Measurements from ENCODE around the gene UFC1. TPM values are rescaled to one million over a fixed set of nuclear protein-coding genes. Genes with fewer than 3 reads are reported as not detected.

Gene UFC1
- total RNA-seq, 4 donors from 2014 or later = 44.2 to 98.8 (median 80.2) TPM

DNA sequence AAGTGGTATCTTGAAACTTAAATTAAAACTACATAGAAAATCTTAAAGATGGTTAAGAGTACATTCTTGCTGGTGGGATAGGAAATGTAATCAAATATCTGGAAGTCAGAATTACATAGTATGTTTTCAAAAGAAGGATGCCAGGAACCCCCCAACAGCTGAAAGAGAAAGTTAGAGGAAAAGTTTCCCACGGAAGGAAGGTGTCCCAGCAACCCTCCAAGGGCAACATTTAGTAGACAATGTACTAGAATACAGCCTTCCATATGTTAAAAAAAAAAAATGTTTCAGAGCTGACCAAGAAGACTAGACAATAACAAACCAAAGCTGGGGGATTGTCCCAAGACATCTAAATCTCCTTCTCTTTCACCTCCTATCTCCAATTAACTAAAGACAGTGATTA lies 23.5 kb upstream of the UFC1 start:
- TF ChIP-seq, protein P1, sequence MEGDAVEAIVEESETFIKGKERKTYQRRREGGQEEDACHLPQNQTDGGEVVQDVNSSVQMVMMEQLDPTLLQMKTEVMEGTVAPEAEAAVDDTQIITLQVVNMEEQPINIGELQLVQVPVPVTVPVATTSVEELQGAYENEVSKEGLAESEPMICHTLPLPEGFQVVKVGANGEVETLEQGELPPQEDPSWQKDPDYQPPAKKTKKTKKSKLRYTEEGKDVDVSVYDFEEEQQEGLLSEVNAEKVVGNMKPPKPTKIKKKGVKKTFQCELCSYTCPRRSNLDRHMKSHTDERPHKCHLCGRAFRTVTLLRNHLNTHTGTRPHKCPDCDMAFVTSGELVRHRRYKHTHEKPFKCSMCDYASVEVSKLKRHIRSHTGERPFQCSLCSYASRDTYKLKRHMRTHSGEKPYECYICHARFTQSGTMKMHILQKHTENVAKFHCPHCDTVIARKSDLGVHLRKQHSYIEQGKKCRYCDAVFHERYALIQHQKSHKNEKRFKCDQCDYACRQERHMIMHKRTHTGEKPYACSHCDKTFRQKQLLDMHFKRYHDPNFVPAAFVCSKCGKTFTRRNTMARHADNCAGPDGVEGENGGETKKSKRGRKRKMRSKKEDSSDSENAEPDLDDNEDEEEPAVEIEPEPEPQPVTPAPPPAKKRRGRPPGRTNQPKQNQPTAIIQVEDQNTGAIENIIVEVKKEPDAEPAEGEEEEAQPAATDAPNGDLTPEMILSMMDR (IDR thresholded peaks at IDR 0.05) = no peak
- TF ChIP-seq POLR2AphosphoS5 (IDR thresholded peaks at IDR 0.05) (no peak), EP300 (IDR thresholded peaks at IDR 0.05) (no peak), POLR2A (IDR thresholded peaks at IDR 0.05) (no peak)
- no peaks in the 10 kb centered on the region for H3K27me3 ChIP-seq
- no peak overlapping the region for H3K4me3 ChIP-seq
- H3K27ac ChIP-seq = no peak overlapping the region
- WGBS = 54% methylated on average over 1 of the region's 1 CpG
- H3K4me1 ChIP-seq = peaks cover 37% of the 10 kb centered on the region
- H3K9me3 ChIP-seq = no peaks in the 10 kb centered on the region
- H3K36me3 ChIP-seq = peaks cover 29% of the 10 kb centered on the region
- no peak for DNase-seq (ENCODE audit: low spot score in 2 of 2)

DNA sequence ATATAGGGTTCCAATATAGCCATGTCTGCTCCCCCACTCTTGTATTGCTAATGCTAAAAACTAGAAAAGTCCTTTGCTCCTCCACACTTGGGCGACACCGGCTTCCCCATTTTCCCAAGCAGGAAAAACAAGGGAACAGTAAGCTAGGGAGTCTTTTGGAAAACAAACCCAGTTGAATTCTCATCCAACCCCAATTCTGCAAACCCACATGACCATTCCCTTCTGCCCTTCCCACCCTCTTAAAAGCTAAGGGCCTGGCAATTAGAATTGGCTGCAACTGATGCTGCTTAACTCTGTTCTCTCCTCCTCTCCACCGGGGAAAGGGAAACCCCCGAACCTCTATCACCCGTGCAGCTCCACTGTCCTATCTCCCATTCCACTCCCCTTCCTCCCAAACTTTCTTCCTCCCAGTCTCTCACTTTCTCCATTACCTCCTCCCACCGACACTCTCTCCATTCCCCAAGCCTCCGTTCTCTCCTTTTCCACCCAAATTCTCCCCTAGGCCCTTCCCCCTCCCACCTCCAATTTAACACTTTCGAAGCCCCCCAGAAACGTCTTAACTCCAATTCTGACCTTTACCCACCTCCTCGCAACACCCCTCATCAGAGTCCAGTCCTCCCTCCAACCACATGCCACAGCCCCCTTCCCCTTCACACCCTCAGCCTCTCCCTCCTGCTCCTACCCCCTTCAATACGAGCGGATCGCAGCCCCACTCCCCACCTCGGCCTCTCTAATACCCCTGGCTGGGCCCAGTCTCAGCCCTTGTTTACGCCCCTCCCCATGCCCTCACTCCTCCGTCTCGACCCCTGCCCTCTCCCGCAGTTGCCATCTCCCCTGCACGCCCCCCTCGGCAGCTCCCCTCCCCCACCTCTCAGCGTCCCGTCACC lies 22.0 kb upstream of the UFC1 start:
- TF ChIP-seq, protein P1 (IDR thresholded peaks at IDR 0.05) = no peak
- no peak for TF ChIP-seq EP300 (IDR thresholded peaks at IDR 0.05)
- WGBS = 3% methylated on average over 22 of the region's 22 CpGs
- H3K4me3 ChIP-seq = peak overlapping the region; percentile 88
- DNase-seq (ENCODE audit: low spot score in 2 of 2) = no peak
- no peaks in the 10 kb centered on the region for H3K9me3 ChIP-seq
- peaks cover 18% of the 10 kb centered on the region for H3K36me3 ChIP-seq
- peaks cover 37% of the 10 kb centered on the region for H3K4me1 ChIP-seq
- H3K27me3 ChIP-seq = no peaks in the 10 kb centered on the region
- H3K27ac ChIP-seq = peak overlapping the region; percentile 98

DNA sequence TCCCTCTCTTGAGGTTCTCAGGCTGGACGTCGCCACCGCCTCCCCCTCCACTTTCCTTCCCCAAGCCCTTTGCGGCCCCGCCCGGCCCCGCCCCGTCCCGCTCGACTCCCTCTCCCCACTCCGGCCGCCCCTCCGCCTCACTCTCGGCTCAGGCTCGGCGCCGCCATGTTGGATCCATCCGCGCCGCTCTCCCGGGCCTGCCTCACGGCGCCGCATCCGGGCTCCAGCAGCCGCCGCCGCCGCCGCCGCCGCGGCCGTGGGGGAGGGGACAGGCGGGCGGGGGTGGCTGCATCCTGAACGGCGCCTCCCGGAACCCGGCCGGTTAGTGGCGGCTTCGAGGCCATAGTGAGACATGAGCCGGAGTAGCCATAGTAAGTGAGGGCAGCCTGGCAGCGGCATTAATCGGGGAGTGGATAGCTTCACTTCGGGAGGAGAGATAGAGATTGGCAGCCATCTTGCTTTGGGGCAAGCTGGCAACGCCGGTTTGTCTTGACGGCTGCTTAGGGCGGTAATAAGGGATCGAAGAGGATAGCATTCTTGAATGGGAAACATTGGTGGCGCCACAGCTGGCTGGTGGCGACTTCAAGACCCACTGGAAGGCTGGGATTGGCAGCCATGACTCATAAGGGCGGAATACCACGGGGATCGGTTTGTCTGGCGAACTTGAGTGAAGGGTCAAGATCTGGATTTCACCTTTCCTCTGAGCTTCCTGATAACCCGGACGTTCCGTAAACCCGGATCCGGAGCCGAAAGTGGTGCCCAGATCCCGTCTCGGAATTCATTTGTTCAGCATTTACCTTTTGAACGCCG lies 21.2 kb upstream of the UFC1 start, which contains the start of gene DEDD:
DEDD (minus strand) TSS at position 258 of the 810 bp plus-strand sequence. CDS start 8,205 bp downstream, outside the sequence.
- peak; percentile 97 for DNase-seq (ENCODE audit: low spot score in 2 of 2)
- no peaks in the 10 kb centered on the region for H3K27me3 ChIP-seq
- no peaks in the 10 kb centered on the region for H3K9me3 ChIP-seq
- H3K4me3 ChIP-seq = peak within 1 kb of the TSS; percentile 88
- H3K27ac ChIP-seq = peak within 1 kb of the TSS; percentile 98
- peak in 1 of 3 donors; percentile 86 for TF ChIP-seq POLR2AphosphoS5 (IDR thresholded peaks at IDR 0.05)
- TF ChIP-seq, protein P1 (IDR thresholded peaks at IDR 0.05) = no peak
- TF ChIP-seq EP300 (IDR thresholded peaks at IDR 0.05) = no peak
- peak in 1 of 2 donors; percentile 61 for TF ChIP-seq POLR2A (IDR thresholded peaks at IDR 0.05)
- peaks cover 14% of the 10 kb centered on the region for H3K36me3 ChIP-seq
- under 1% methylated on average over 44 of the region's 68 CpGs for WGBS
- peaks cover 34% of the 10 kb centered on the region for H3K4me1 ChIP-seq

DNA sequence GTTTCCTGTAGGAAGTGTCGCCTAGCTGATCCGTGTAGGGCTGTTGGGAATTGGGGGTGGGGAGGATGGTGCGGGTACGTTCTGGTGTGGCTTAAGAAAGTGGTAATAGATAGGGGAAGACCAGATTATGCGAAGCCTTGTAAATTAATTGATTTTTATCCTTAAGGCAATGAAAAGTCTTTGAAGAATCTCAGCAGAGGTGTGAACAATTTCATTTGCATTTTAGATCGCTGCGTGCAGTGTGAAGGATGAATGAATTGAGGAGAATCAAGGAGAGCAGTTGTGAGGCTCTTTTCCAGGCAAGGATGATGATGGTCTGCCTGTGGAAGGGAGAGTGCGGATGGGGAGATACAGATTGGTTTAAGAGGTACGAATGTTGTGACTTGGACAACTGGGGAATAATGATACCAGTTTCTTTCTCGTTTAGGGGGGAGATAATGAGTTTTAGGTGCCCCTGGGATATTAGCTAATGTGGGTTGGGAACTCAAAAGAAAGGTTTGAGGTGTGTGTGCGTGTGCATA lies 20.5 kb upstream of the UFC1 start:
- no peaks in the 10 kb centered on the region for H3K9me3 ChIP-seq
- TF ChIP-seq, protein P1 (IDR thresholded peaks at IDR 0.05) = no peak
- TF ChIP-seq POLR2AphosphoS5 (IDR thresholded peaks at IDR 0.05) (no peak), EP300 (IDR thresholded peaks at IDR 0.05) (no peak), POLR2A (IDR thresholded peaks at IDR 0.05) (no peak)
- DNase-seq (ENCODE audit: low spot score in 2 of 2) = no peak
- no peaks in the 10 kb centered on the region for H3K27me3 ChIP-seq
- peak overlapping the region; percentile 88 for H3K4me3 ChIP-seq
- WGBS = 3% methylated on average over 11 of the region's 11 CpGs
- peaks cover 8% of the 10 kb centered on the region for H3K36me3 ChIP-seq
- peak overlapping the region; percentile 98 for H3K27ac ChIP-seq
- H3K4me1 ChIP-seq = peaks cover 31% of the 10 kb centered on the region
